Activated naive CD4-positive, alpha-beta T cell treated with anti-CD3 and anti-CD28 coated beads for 36 hours (primary cell): ENCODE results near the gene EXOC4. TPM values are rescaled to one million over a fixed set of nuclear protein-coding genes. Genes with fewer than 3 reads are reported as not detected.

Source experiments
- CTCF ChIA-PET: fragments of 350-600 bp; sonication (Branson Sonifier 250); formaldehyde crosslinking; loops from one replicate; lab custom pipeline; 2021; ENCODE audit warnings: antibody characterized with exemption; lab: Charles Lee
- DNase-seq: peaks from one replicate; pipeline ENCODE4 v3.0.0-alpha.2; 2020
- H3K27ac Mint-ChIP-seq: one replicate; pipeline ENCODE4 v1.8.0; 2021; ENCODE audit warnings: mild to moderate bottlenecking, mixed read lengths
- H3K27me3 Mint-ChIP-seq: one replicate; pipeline ENCODE4 v1.8.0; 2021; ENCODE audit warnings: low read depth, mixed read lengths
- H3K36me3 Mint-ChIP-seq: one replicate; pipeline ENCODE4 v1.8.0; 2021; ENCODE audit warnings: low read depth, mixed read lengths
- H3K4me1 Mint-ChIP-seq: one replicate; pipeline ENCODE4 v1.8.0; 2021; ENCODE audit warnings: low read depth, mixed read lengths
- H3K4me3 Mint-ChIP-seq: one replicate; pipeline ENCODE4 v1.8.0; 2021; ENCODE audit warnings: mild to moderate bottlenecking, moderate library complexity, mixed read lengths
- H3K9me3 Mint-ChIP-seq: one replicate; pipeline ENCODE4 v1.8.0; 2021; ENCODE audit warnings: mixed read lengths
- intact Hi-C: fragments of 100-400 bp; cut with micrococcal nuclease; formaldehyde crosslinking; loops from one replicate; pipeline ENCODE4 v1.15.1; 2023
- microRNA-seq: library from miRNA; unstranded; fragments of <30 nt; microRNA quantifications from one replicate; pipeline ENCODE4 v1.2.0, GENCODE V29; 2022; ENCODE audit warnings: borderline microRNAs expressed, borderline replicate concordance
- total RNA-seq, 2 experiments: library from RNA; stranded (reverse); gene quantifications; one replicate each; pipeline ENCODE4 v1.2.3, GENCODE V29; 2021

Gene EXOC4
- total RNA-seq, 2 experiments from 2014 or later, result 57.1 to 62.1 TPM

DNA sequence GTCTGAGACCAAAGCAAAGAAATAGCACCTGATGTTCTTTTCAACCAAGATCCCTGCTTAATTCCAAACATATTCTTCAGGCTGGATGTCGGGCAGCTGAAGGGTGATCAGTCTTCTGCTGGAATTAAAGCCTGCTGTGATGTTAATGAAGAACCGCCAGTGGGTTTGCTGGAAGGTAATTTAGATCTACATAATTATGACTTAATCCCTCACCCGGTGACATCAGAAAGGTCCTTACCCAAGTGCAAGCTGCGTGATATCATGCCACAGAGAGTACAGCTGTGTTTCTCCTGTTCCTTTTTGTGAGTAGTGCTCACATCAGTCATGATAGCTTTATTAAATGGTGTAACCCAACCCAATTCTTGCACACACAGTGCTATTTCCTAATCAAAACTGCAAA, 845.2 kb downstream of the EXOC4 start:
- Mint-ChIP-seq H3K27me3 (no peaks in the 10 kb centered on the region), H3K9me3 (peaks cover 30% of the 10 kb centered on the region), H3K4me3 (no peak overlapping the region), H3K27ac (no peak overlapping the region), H3K36me3 (peaks cover under 1% of the 10 kb centered on the region), H3K4me1 (no peaks in the 10 kb centered on the region)
- CTCF ChIA-PET, result interaction anchor here (1.3 kb wide), 1 partner anchor 43 kb away, joined by 4 read pairs; no protein-coding TSS in a partner anchor
- intact Hi-C loops, result no loop called here
- no peak for DNase-seq

DNA sequence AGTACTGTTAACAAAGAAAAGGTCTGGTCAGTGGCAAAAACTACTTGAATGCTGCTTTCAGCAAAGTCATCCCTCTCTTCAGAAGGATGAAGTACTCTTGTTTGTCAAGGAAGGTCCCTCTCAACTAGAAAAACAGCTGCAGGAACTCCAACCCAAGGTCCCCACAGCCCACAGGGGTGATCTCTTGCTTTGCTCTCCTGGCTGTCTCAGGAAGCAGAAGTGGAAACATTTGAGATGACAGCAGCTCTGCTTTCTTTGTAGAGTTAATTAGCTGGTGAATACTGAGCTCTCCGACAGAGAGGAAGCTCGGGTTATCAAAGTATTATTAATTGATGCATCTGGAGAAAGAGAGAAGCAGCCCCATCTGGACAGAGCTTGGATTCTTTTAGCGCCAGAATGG, 848.8 kb downstream of the EXOC4 start:
- no peak overlapping the region for H3K27ac Mint-ChIP-seq
- no peaks in the 10 kb centered on the region for H3K4me1 Mint-ChIP-seq

DNA sequence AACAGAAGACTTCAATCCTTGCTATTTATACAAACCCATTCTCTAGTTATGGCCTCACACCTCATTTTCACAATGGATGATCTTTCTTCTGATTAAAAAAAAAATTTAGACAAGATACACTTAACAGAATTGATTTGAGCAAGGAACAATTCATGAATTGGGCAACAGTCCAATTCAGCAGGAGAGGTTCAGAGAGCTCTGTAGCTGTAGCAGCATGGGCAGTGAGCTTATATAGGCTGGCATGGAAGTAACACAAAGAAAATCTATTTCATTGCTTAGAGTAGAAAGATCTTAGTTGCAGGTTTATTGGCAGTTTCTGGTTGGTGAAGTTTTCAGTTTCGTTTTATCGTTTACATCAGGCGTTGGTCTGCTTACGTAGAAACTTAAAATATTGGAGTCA, 851.3 kb downstream of the EXOC4 start:
- no peak overlapping the region for H3K27ac Mint-ChIP-seq
- no peak for DNase-seq
- no peaks in the 10 kb centered on the region for H3K9me3 Mint-ChIP-seq
- no peaks in the 10 kb centered on the region for H3K4me1 Mint-ChIP-seq
- H3K4me3 Mint-ChIP-seq, result no peak overlapping the region
- intact Hi-C loops, result no loop called here
- H3K36me3 Mint-ChIP-seq, result no peaks in the 10 kb centered on the region
- H3K27me3 Mint-ChIP-seq, result no peaks in the 10 kb centered on the region
- CTCF ChIA-PET, result no interaction called here

More for the DNA sequence above, 848.8 kb downstream of the EXOC4 start:
- CTCF ChIA-PET, result no interaction called here
- intact Hi-C loops, result no loop called here
- Mint-ChIP-seq H3K27me3 (no peaks in the 10 kb centered on the region), H3K4me3 (no peak overlapping the region), H3K36me3 (no peaks in the 10 kb centered on the region), H3K9me3 (peaks cover under 1% of the 10 kb centered on the region)
- no peak for DNase-seq

GRCh38 chr7:134105841-134106240, 853.0 kb downstream of the EXOC4 start:
- no peaks in the 10 kb centered on the region for H3K9me3 Mint-ChIP-seq
- intact Hi-C loops, result no loop called here
- no peak overlapping the region for H3K4me3 Mint-ChIP-seq

DNA sequence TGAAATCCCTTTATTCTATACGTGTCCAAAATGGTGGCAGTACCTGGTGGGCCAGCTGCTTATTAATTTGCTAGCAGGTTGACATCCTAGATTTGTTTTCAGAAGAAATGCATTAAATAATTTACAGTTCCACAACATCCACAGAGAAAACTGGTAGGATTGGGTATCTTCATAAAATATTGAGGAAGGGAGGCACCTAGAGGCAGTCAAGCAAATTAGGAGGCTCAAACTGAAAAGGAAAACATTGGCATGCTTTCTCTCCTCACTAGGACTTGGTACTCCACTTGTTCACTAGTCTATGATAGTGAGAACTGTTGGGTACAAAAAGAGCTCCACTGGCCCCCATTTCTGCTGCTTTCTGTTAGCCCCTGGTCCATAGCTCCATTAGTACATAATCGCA, 855.9 kb downstream of the EXOC4 start:
- Mint-ChIP-seq H3K4me1 (no peaks in the 10 kb centered on the region), H3K27me3 (no peaks in the 10 kb centered on the region), H3K27ac (no peak overlapping the region), H3K4me3 (no peak overlapping the region), H3K9me3 (no peaks in the 10 kb centered on the region), H3K36me3 (no peaks in the 10 kb centered on the region)
- intact Hi-C loops, result no loop called here
- CTCF ChIA-PET, result interaction anchor here (1.0 to 1.1 kb wide), 2 partner anchors 77 to 542 kb away, joined by 3 read pairs; no protein-coding TSS in a partner anchor
- DNase-seq, result no peak

More at GRCh38 chr7:134105841-134106240, 853.0 kb downstream of the EXOC4 start:
- Mint-ChIP-seq H3K4me1 (no peaks in the 10 kb centered on the region), H3K36me3 (no peaks in the 10 kb centered on the region), H3K27me3 (no peaks in the 10 kb centered on the region), H3K27ac (no peak overlapping the region)
- DNase-seq, result no peak
- CTCF ChIA-PET, result no interaction called here

DNA sequence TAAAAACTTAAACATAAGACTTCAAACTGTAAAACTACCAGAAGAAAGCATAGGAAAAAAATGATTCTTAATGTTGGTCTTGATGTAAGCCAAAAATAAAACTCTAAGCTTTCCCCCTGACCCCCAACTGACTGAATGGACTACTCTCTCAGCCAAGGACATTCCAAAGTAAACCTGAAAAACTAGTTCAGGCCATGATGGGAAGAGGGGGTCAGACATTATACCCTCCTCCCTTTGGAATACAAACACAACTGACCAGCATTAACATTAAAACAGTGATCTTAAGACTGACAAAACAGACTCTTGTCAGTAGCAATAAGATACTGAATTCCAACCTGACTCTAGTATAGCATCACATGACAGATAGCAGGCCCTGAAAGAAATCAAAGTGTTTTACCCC, 860.8 kb downstream of the EXOC4 start:
- no peaks in the 10 kb centered on the region for H3K36me3 Mint-ChIP-seq
- no peaks in the 10 kb centered on the region for H3K9me3 Mint-ChIP-seq
- no peak for DNase-seq
- CTCF ChIA-PET, result interaction anchor here (1.3 kb wide), 1 partner anchor 28 kb away, joined by 4 read pairs; no protein-coding TSS in a partner anchor
- H3K4me3 Mint-ChIP-seq, result no peak overlapping the region
- H3K27me3 Mint-ChIP-seq, result no peaks in the 10 kb centered on the region
- H3K4me1 Mint-ChIP-seq, result no peaks in the 10 kb centered on the region
- intact Hi-C loops, result no loop called here
- H3K27ac Mint-ChIP-seq, result no peak overlapping the region

DNA sequence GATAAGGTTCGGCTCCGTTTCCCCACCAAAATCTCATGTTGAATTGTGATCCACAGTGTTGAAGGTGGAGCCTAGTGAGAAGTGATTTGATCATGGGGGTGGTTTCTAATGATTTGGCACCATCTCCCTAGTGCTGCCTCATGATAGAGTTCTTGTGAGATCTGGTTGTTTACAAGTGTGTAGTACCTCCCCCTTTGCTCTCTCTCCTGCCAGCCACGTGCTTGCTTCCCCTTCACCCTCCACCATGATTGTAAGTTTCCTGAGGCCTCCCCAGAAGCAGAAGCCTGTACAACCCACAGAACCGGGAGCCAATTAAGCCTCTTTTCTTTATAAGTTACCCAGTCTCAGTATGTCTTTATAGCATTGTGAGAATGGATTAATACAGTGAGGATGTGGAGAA, 862.1 kb downstream of the EXOC4 start:
- intact Hi-C loops, result no loop called here
- no peaks in the 10 kb centered on the region for H3K36me3 Mint-ChIP-seq
- no peak for DNase-seq
- H3K4me3 Mint-ChIP-seq, result no peak overlapping the region
- H3K27ac Mint-ChIP-seq, result no peak overlapping the region
- H3K27me3 Mint-ChIP-seq, result no peaks in the 10 kb centered on the region
- H3K4me1 Mint-ChIP-seq, result no peaks in the 10 kb centered on the region
- H3K9me3 Mint-ChIP-seq, result no peaks in the 10 kb centered on the region
- CTCF ChIA-PET, result no interaction called here

Small RNA genes within 50 kb of the gene (microRNA-seq; reads per million reads assigned to microRNA genes)
- gene MIR6133, result not detected

Other genes starting within 250 kb of the EXOC4 start
- 10 to 100 TPM; 62.0 to 65.0 TPM for gene CHCHD3, start 171.0 kb upstream of the EXOC4 start, total RNA-seq